ENCODE measurements around the gene ABHD5. TPM values are rescaled to one million over a fixed set of nuclear protein-coding genes. Genes with fewer than 3 reads are reported as not detected.

ABHD5 gene
- total and polyA plus RNA-seq, 2 of the 8 experiments (the other 6 are each of a cell fraction or from before 2014, with no cell fraction given): 10.5 to 16.4 TPM

DNA sequence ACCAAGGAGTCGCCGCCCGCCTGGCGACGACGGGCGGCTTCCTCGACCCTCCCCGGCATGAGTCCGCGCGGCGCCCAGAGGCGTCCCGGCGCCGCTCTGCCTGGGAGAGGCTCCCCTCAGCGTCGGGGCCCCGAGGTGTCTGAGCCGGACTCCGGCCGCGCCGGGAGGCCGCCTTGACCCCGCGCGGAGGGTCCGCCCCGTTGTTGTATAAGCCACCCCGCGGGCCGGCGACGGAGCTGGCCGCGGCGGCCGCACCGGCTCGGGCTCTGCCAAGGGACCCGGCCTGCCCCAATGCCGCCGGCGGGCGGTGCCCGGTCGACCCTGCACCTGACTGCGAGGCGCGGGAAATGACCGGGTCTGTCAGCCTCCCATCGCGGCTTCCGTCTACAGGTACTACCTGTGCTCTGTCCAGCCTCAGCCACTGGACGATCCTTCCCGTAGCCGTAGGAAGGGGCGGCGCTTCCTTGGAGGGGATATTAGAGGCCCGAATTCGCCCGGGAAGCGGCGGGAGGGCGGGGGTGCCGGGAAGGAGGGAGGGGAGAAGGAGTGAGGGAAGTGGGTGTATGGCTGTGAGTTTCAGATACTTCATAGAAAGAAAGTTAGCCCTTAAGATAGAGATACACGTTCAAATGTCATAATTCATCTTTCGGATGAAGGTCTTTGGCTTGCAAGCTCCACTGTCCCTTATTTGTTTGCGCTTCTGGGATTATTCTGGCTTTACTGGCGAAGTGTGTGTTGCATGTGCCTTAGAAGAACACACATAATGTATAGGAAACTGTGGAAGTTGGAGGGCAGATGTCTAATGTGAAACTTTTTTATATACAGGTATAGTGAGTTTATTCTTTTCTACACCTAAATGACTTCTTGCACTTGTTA lies 620 bp downstream of the ABHD5 start:
- H4K8ac ChIP-seq (ENCODE audit: extremely low read depth, insufficient read depth, low read length): no peak overlapping the region
- FAIRE-seq (no peak), DNase-seq (ENCODE audit: low read depth in 1 of 2, low spot score in 2 of 2) (peak in 1 of 2 experiments; percentile 83)
- no peaks in the 10 kb centered on the region for H3K36me3 ChIP-seq (ENCODE audit: control insufficient read depth in 2 of 4, insufficient read depth in 4 of 4, low read length in 3 of 4)
- no peak overlapping the region for H3K14ac ChIP-seq (ENCODE audit: insufficient read length)
- H2BK5ac ChIP-seq (ENCODE audit: low read depth, low read length): no peak overlapping the region
- no peak overlapping the region for H3K56ac ChIP-seq (replicated peaks; ENCODE audit: insufficient read length, low read depth, low read length)
- H3K4me1 ChIP-seq (replicated peaks in 1 of 4; ENCODE audit: control insufficient read depth in 3 of 4, insufficient read depth in 4 of 4, low read length in 3 of 4): peaks cover 0 to 17% (median 7%) of the 10 kb centered on the region in 4 experiments; a peak in 5 of 7 replicates
- no peaks in the 10 kb centered on the region for H4K20me1 ChIP-seq (replicated peaks in 1 of 2; ENCODE audit: control insufficient read depth in 1 of 2, insufficient read depth in 2 of 2, low read length in 2 of 2)
- peak overlapping the region in 3 of 4 experiments; percentile 42 to 79 (median 57); a peak in 5 of 7 replicates for H3K9ac ChIP-seq (replicated peaks in 1 of 4; ENCODE audit: extremely low read depth in 1 of 4, low read depth in 3 of 4, low read length in 3 of 4)
- H2BK12ac ChIP-seq (ENCODE audit: low read depth, low read length): no peak overlapping the region
- peak overlapping the region; percentile 34 for H4K5ac ChIP-seq (ENCODE audit: insufficient read length, low read depth, low read length)
- peak overlapping the region; percentile 83; the same call in 1 of the 2 replicates for H2AFZ ChIP-seq (ENCODE audit: low read length)
- no peak overlapping the region for H2BK15ac ChIP-seq (ENCODE audit: low read length)
- CTCF ChIA-PET (ENCODE audit: partially characterized antibody): no interaction called here
- peaks cover 0 to 36% of the 10 kb centered on the region in 2 experiments; a peak in 3 of 4 replicates for H3K79me2 ChIP-seq (ENCODE audit: control insufficient read depth in 1 of 2, insufficient read depth in 2 of 2, low read length in 2 of 2)
- no peak overlapping the region for H2BK20ac ChIP-seq (ENCODE audit: low read length)
- POLR2A ChIA-PET (ENCODE audit: partially characterized antibody): interaction anchor here (1.2 to 2.2 kb wide), 3 partner anchors 8 to 19 kb away, joined by 5 to 9 read pairs (median 5); no protein-coding TSS in a partner anchor
- H3K4me3 ChIP-seq (ENCODE audit: extremely low read depth in 1 of 4, insufficient read depth in 2 of 4, low read depth in 3 of 4, low read length in 4 of 4): peak overlapping the region; percentile 51 to 87 (median 69)
- no peak overlapping the region for H4K91ac ChIP-seq (replicated peaks; ENCODE audit: insufficient read length, low read length)
- H3K23me2 ChIP-seq (ENCODE audit: low read depth, low read length): peaks cover 2% of the 10 kb centered on the region; the same call in 1 of the 2 replicates
- H3K18ac ChIP-seq (ENCODE audit: extremely low read depth, low read length): no peak overlapping the region; the same call in 1 of the 2 replicates
- H2AK5ac ChIP-seq (ENCODE audit: low read depth, low read length): no peak overlapping the region
- peak overlapping the region; percentile 67 to 74 for H3K4me2 ChIP-seq (ENCODE audit: insufficient read depth in 1 of 2, low read depth in 2 of 2, low read length in 2 of 2)
- no peaks in the 10 kb centered on the region for H3K79me1 ChIP-seq (ENCODE audit: low read depth, low read length)
- no peak overlapping the region for H3K4ac ChIP-seq (replicated peaks; ENCODE audit: insufficient read length, low read depth, low read length)
- H2BK120ac ChIP-seq (replicated peaks; ENCODE audit: low read depth, low read length): no peak overlapping the region
- no peaks in the 10 kb centered on the region for H3K9me3 ChIP-seq (ENCODE audit: insufficient read depth in 2 of 2, low read depth in 1 of 2, low read length in 1 of 2)
- 4% methylated on average over 47 of the region's 72 CpGs; no CpG with 5 or more reads in 1 of the 2 experiments for WGBS, 2 experiments (ENCODE audit: extremely low coverage in 1 of 2, insufficient coverage in 1 of 2, insufficient read length in 1 of 2, insufficient replicate concordance in 2 of 2, low coverage in 1 of 2, low lambda C conversion rate in 2 of 2, missing lambda C conversion rate in 1 of 2)
- H3K23ac ChIP-seq (ENCODE audit: insufficient read length): no peak overlapping the region
- no peak overlapping the region for H3K27ac ChIP-seq (ENCODE audit: low read depth, low read length)
- no peaks in the 10 kb centered on the region for H3K27me3 ChIP-seq (replicated peaks in 1 of 4; ENCODE audit: control insufficient read depth in 3 of 4, extremely low read depth in 1 of 4, insufficient read depth in 3 of 4, low read length in 3 of 4)
- TF ChIP-seq NRF1 (IDR thresholded peaks at IDR 0.05; ENCODE audit: low read depth, low read length) (no peak), KDM5A (IDR thresholded peaks at IDR 0.05; ENCODE audit: low read length) (no peak), TAF1 (IDR thresholded peaks at IDR 0.05; ENCODE audit: low read depth, low read length) (peak; percentile 54), BACH1 (IDR thresholded peaks at IDR 0.05; ENCODE audit: low read length) (no peak), SP4 (IDR thresholded peaks at IDR 0.05; ENCODE audit: low read length) (no peak), HDAC6 (IDR thresholded peaks at IDR 0.05; ENCODE audit: low read depth, low read length) (no peak), KDM4A (IDR thresholded peaks at IDR 0.05; ENCODE audit: low read depth, low read length, severe bottlenecking) (peak; percentile 91), POLR2AphosphoS5 (IDR thresholded peaks at IDR 0.05; ENCODE audit: low read depth, low read length) (peak; percentile 62; the same call in 1 of the 2 replicates), EGR1 (IDR thresholded peaks at IDR 0.05; ENCODE audit: borderline replicate concordance, low read depth, low read length) (no peak), PHF8 (conservative IDR thresholded peaks at IDR 0.05; ENCODE audit: low read depth, low read length) (peak; percentile 26; the same call in 1 of the 2 replicates)
- TF ChIP-seq, protein P1, sequence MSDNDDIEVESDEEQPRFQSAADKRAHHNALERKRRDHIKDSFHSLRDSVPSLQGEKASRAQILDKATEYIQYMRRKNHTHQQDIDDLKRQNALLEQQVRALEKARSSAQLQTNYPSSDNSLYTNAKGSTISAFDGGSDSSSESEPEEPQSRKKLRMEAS (IDR thresholded peaks at IDR 0.05): 0 out of 2 replicates have a peak, but pooled peaks have one; percentile 19
